Fibroblast of lung (primary cell): Measurements from ENCODE around the gene FBXL14.

Experiments used
- CTCF ChIP-seq, 2 donors: IDR thresholded peaks in 1 of 2; conservative IDR thresholded peaks in 1 of 2; 1 replicate in 1 of 2; 2 replicates in 1 of 2; pipeline ENCODE4 v1.5.1; 2011 to 2012; ENCODE audit warnings: low read length in 2 of 2, control low read depth in 1 of 2, inconsistent platforms in 1 of 2, low read depth in 1 of 2, mild to moderate bottlenecking in 1 of 2
- EZH2 ChIP-seq: IDR thresholded peaks from 2 replicates; pipeline ENCODE4 v1.5.1; 2012; ENCODE audit warnings: low read length, control low read depth, mild to moderate bottlenecking; ENCODE audit errors: missing control alignments

- TF ChIP-seq CTCF (conservative IDR thresholded peaks at IDR 0.05 in 1 of 2, IDR thresholded peaks at IDR 0.05 in 1 of 2; ENCODE audit: low read depth in 1 of 2, low read length in 2 of 2) (no peak), EZH2 (no peak)
Measured at GRCh38 chr12:1581973-1582708, 12.2 kb downstream of the FBXL14 start.
